ENCODE data around the gene LRRC74B. TPM values are rescaled to one million over a fixed set of nuclear protein-coding genes. Genes with fewer than 3 reads are reported as not detected.

Gene LRRC74B
- total and polyA plus RNA-seq, 2 donors (not counting 1 experiment from before 2014, with no cell fraction given): not detected

DNA sequence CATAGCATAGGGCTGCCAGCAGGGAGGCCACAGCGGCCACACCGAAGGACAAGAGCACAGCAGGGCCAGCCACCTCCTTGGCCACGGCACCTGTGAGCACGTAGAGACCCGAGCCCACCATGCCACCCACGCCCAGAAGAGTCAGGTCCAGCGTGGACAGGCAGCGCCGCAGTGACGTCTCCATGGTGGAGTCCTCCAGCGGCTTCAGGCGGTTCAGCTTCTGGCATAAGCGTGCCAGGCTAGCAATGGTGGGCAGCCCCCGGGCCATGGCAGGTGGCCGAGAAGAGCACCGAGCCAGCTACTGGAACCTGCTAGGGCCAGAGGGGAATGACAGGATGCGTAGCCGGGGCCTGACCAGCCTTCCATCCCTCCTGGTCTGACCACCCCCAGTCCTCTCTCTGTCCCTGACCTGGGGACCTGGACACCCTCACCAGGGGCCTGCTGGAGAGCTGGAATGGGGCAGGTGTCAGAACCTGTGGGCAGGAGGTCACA, 14.2 kb upstream of the LRRC74B start:
- no peaks in the 10 kb centered on the region for H3K36me3 ChIP-seq (ENCODE audit: control insufficient read depth, insufficient read depth, low read length)
- H3K4me3 ChIP-seq (replicated peaks in 1 of 4; ENCODE audit: control extremely low read depth in 1 of 4, insufficient read depth in 1 of 4, low read depth in 3 of 4, low read length in 4 of 4): peak overlapping the region in 1 of 4 experiments; percentile 21
- no peak overlapping the region for H2AFZ ChIP-seq (ENCODE audit: low read length)
- H3K27me3 ChIP-seq (ENCODE audit: control insufficient read depth, insufficient read depth, low read length): peaks cover 19% of the 10 kb centered on the region
- no peaks in the 10 kb centered on the region for H4K20me1 ChIP-seq (ENCODE audit: control insufficient read depth, extremely low read depth, insufficient read depth, low read length)
- H3K4me2 ChIP-seq (ENCODE audit: extremely low read depth, insufficient read depth, low read length): no peak overlapping the region
- TF ChIP-seq, protein P1, sequence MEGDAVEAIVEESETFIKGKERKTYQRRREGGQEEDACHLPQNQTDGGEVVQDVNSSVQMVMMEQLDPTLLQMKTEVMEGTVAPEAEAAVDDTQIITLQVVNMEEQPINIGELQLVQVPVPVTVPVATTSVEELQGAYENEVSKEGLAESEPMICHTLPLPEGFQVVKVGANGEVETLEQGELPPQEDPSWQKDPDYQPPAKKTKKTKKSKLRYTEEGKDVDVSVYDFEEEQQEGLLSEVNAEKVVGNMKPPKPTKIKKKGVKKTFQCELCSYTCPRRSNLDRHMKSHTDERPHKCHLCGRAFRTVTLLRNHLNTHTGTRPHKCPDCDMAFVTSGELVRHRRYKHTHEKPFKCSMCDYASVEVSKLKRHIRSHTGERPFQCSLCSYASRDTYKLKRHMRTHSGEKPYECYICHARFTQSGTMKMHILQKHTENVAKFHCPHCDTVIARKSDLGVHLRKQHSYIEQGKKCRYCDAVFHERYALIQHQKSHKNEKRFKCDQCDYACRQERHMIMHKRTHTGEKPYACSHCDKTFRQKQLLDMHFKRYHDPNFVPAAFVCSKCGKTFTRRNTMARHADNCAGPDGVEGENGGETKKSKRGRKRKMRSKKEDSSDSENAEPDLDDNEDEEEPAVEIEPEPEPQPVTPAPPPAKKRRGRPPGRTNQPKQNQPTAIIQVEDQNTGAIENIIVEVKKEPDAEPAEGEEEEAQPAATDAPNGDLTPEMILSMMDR (conservative IDR thresholded peaks at IDR 0.05 in 1 of 2, IDR thresholded peaks at IDR 0.05 in 1 of 2; ENCODE audit: low read depth in 1 of 2, low read length in 2 of 2): no peak
- peak; percentile 74 for TF ChIP-seq EZH2 (IDR thresholded peaks at IDR 0.05; ENCODE audit: low read length, missing control alignments)
- H3K9ac ChIP-seq (ENCODE audit: insufficient read depth, low read length): no peak overlapping the region
- no peak overlapping the region for H3K27ac ChIP-seq (ENCODE audit: insufficient read depth, low read length)
- no peaks in the 10 kb centered on the region for H3K9me3 ChIP-seq (ENCODE audit: control insufficient read depth, insufficient read depth, low read depth, low read length)
- H3K4me1 ChIP-seq (ENCODE audit: control insufficient read depth, extremely low read depth, insufficient read depth, low read length): peaks cover 9% of the 10 kb centered on the region
- DNase-seq (ENCODE audit: low read depth in 2 of 2): no peak
- no peaks in the 10 kb centered on the region for H3K79me2 ChIP-seq (ENCODE audit: control insufficient read depth, insufficient read depth, low read length)

DNA sequence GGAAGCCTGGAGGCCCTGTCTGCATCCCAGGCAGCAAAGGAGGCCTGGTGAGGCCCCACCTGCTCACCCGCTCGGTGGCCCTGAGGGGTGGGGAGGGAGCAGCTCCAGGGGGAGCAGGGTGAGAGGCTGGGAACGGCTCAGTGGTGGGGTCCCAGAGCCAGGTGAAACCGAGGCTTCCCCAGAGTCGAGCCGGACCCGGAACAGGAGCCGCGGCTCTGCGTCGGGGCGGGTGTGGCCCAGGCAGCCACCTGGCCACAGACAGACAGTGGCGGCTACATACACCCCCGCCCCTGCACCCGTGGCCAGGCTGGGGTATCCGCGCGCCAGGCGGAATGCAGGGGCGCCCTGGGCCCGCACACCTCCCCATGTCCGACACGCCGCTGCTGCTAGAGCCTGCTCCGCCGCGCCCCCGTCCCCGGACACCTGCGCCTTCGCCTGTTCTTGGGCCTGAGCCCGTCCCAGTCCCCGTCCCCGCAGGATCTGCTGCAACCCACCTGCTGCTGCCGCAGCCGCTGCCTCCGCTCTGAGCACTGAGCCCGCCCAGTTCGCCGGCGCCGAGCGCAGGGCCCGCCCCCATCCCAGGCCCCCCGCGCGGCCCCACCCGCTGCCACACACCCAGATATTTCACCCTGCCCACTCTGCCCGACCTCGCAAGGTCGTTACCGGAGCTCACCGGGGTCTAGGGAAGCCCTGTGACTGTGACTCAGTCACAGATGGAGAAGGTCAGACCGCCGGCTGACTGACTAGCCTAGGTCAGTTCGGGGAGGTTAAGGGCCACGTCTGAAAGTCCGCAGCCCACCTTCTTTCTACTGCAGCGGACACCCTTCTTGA, 13.5 kb upstream of the LRRC74B start, which contains the start of gene SLC7A4:
SLC7A4 (minus strand) TSS at position 525 of the 831 bp plus-strand sequence. CDS start 749 bp downstream, outside the sequence.
- no peak for DNase-seq (ENCODE audit: low read depth in 2 of 2)
- Histone ChIP-seq H3K4me3 (replicated peaks in 1 of 4; ENCODE audit: control extremely low read depth in 1 of 4, insufficient read depth in 1 of 4, low read depth in 3 of 4, low read length in 4 of 4) (peak within 1 kb of the TSS in 1 of 4 experiments; percentile 21), H2AFZ (ENCODE audit: low read length) (no peak within 1 kb of the TSS), H3K9ac (ENCODE audit: insufficient read depth, low read length) (no peak within 1 kb of the TSS), H3K9me3 (ENCODE audit: control insufficient read depth, insufficient read depth, low read depth, low read length) (no peaks in the 10 kb centered on the region), H4K20me1 (ENCODE audit: control insufficient read depth, extremely low read depth, insufficient read depth, low read length) (no peaks in the 10 kb centered on the region), H3K4me2 (ENCODE audit: extremely low read depth, insufficient read depth, low read length) (no peak within 1 kb of the TSS), H3K27me3 (ENCODE audit: control insufficient read depth, insufficient read depth, low read length) (peaks cover 19% of the 10 kb centered on the region), H3K27ac (ENCODE audit: insufficient read depth, low read length) (no peak within 1 kb of the TSS), H3K4me1 (ENCODE audit: control insufficient read depth, extremely low read depth, insufficient read depth, low read length) (peaks cover 6% of the 10 kb centered on the region), H3K36me3 (ENCODE audit: control insufficient read depth, insufficient read depth, low read length) (no peaks in the 10 kb centered on the region), H3K79me2 (ENCODE audit: control insufficient read depth, insufficient read depth, low read length) (no peaks in the 10 kb centered on the region)
- TF ChIP-seq, protein P1 (conservative IDR thresholded peaks at IDR 0.05 in 1 of 2, IDR thresholded peaks at IDR 0.05 in 1 of 2; ENCODE audit: low read depth in 1 of 2, low read length in 2 of 2): no peak
- TF ChIP-seq EZH2 (IDR thresholded peaks at IDR 0.05; ENCODE audit: low read length, missing control alignments): no peak

DNA sequence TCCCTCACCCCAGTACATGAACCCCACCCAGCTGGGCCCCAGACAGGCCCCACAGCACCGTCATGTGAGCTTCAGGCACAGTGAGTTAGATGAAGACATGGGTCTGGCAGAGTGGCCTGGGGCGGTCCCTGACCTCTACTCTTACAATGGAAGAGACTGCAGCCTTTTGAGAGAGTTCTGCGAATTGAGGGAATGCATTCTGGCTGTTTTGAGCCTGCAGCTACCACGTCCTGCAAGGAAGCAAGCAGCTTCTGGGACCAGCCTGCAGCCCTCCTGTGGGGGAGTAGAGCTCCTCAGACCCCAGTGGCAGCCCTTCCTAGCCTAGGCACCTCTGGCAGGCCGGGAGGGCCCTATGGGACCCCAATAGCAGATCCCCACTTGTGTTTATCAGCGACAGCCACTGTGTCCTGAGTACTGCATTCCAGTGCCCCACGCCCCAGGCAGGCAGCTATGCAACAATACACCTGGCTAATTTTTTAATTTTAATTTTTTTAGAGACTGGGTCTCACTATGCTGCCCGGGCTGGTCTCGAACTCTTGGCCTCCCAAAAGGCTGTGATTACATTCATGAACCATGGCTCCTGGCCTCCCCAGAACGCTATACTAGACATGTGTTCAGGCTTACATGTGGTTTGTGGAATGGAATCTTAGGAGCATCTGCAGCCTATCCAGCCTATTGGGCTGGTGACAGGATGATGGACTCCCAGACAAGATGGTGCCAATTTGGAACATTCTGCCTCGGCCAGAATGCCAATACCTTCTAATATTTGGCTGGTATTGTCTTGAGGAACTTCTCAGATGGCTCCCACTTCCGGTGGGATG, 12.7 kb upstream of the LRRC74B start:
- Histone ChIP-seq H3K4me1 (ENCODE audit: control insufficient read depth, extremely low read depth, insufficient read depth, low read length) (peaks cover 5% of the 10 kb centered on the region), H2AFZ (ENCODE audit: low read length) (no peak overlapping the region), H3K27me3 (ENCODE audit: control insufficient read depth, insufficient read depth, low read length) (peaks cover 18% of the 10 kb centered on the region), H3K79me2 (ENCODE audit: control insufficient read depth, insufficient read depth, low read length) (no peaks in the 10 kb centered on the region), H3K36me3 (ENCODE audit: control insufficient read depth, insufficient read depth, low read length) (no peaks in the 10 kb centered on the region), H3K27ac (ENCODE audit: insufficient read depth, low read length) (no peak overlapping the region), H3K4me2 (ENCODE audit: extremely low read depth, insufficient read depth, low read length) (no peak overlapping the region), H4K20me1 (ENCODE audit: control insufficient read depth, extremely low read depth, insufficient read depth, low read length) (no peaks in the 10 kb centered on the region), H3K9me3 (ENCODE audit: control insufficient read depth, insufficient read depth, low read depth, low read length) (no peaks in the 10 kb centered on the region), H3K9ac (ENCODE audit: insufficient read depth, low read length) (no peak overlapping the region), H3K4me3 (replicated peaks in 1 of 4; ENCODE audit: control extremely low read depth in 1 of 4, insufficient read depth in 1 of 4, low read depth in 3 of 4, low read length in 4 of 4) (no peak overlapping the region)
- no peak for DNase-seq (ENCODE audit: low read depth in 2 of 2)
- TF ChIP-seq, protein P1 (conservative IDR thresholded peaks at IDR 0.05 in 1 of 2, IDR thresholded peaks at IDR 0.05 in 1 of 2; ENCODE audit: low read depth in 1 of 2, low read length in 2 of 2): no peak
- no peak for TF ChIP-seq EZH2 (IDR thresholded peaks at IDR 0.05; ENCODE audit: low read length, missing control alignments)

Data from fibroblast of lung (primary cell).